Astrocyte (in vitro differentiated cells and primary cell): ENCODE results near the gene ANO2. TPM values are rescaled to one million over a fixed set of nuclear protein-coding genes. Genes with fewer than 3 reads are reported as not detected.

Source experiments
- DNase-seq: peaks from one replicate; pipeline ENCODE4 v3.0.0-alpha.2; 2010; ENCODE audit warnings: low read depth
- FAIRE-seq: peaks from 2 replicates; lab custom pipeline; 2011; peaks lifted over from hg19 to GRCh38; lab: Jason Lieb, UNC
- H2AFZ ChIP-seq: 2 replicates; pipeline ENCODE4 v1.6.0; 2012; ENCODE audit warnings: low read depth, low read length, inconsistent platforms
- H3K27ac ChIP-seq: 2 replicates; pipeline ENCODE4 v1.5.1; 2011; ENCODE audit warnings: low read depth, low read length, inconsistent platforms
- H3K27me3 ChIP-seq: 2 replicates; pipeline ENCODE4 v1.6.0; 2011; ENCODE audit warnings: low read length, inconsistent platforms; ENCODE audit not compliant: insufficient read depth
- H3K36me3 ChIP-seq: 2 replicates; pipeline ENCODE4 v1.5.1; 2011; ENCODE audit warnings: low read length, inconsistent platforms; ENCODE audit not compliant: insufficient read depth
- H3K4me1 ChIP-seq: 2 replicates; pipeline ENCODE4 v1.5.1; 2011; ENCODE audit warnings: low read length, inconsistent platforms; ENCODE audit not compliant: insufficient read depth
- H3K4me2 ChIP-seq: 2 replicates; pipeline ENCODE4 v1.6.0; 2012; ENCODE audit warnings: low read length, inconsistent platforms
- H3K4me3 ChIP-seq: 2 replicates; pipeline ENCODE4 v1.5.1; 2011; ENCODE audit warnings: low read depth, mild to moderate bottlenecking, low read length, inconsistent platforms; ENCODE audit not compliant: insufficient read depth
- H3K79me2 ChIP-seq: 2 replicates; pipeline ENCODE4 v1.6.0; 2012; ENCODE audit warnings: mild to moderate bottlenecking, low read length, inconsistent platforms; ENCODE audit not compliant: insufficient read depth
- H3K9ac ChIP-seq: 2 replicates; pipeline ENCODE4 v1.6.0; 2012; ENCODE audit warnings: mild to moderate bottlenecking, low read length, inconsistent platforms
- H3K9me3 ChIP-seq: 2 replicates; pipeline ENCODE4 v1.5.1; 2012; ENCODE audit warnings: low read depth, mild to moderate bottlenecking, low read length, inconsistent platforms; ENCODE audit not compliant: insufficient read depth
- H4K20me1 ChIP-seq: 2 replicates; pipeline ENCODE4 v1.6.0; 2012; ENCODE audit warnings: low read length, inconsistent platforms; ENCODE audit not compliant: insufficient read depth
- H3K27ac Mint-ChIP-seq: one replicate; pipeline ENCODE4 v1.8.0; 2021; ENCODE audit warnings: mild to moderate bottlenecking, mixed read lengths; ENCODE audit not compliant: unreplicated experiment
- H3K27me3 Mint-ChIP-seq: one replicate; pipeline ENCODE4 v1.8.0; 2021; ENCODE audit warnings: low read depth, mixed read lengths; ENCODE audit not compliant: unreplicated experiment
- H3K36me3 Mint-ChIP-seq: one replicate; pipeline ENCODE4 v1.8.0; 2021; ENCODE audit warnings: low read depth, mixed read lengths; ENCODE audit not compliant: unreplicated experiment
- H3K4me1 Mint-ChIP-seq: one replicate; pipeline ENCODE4 v1.8.0; 2021; ENCODE audit warnings: low read depth, mixed read lengths; ENCODE audit not compliant: unreplicated experiment
- H3K4me3 Mint-ChIP-seq: one replicate; pipeline ENCODE4 v1.8.0; 2021; ENCODE audit warnings: mild to moderate bottlenecking, moderate library complexity, mixed read lengths; ENCODE audit not compliant: unreplicated experiment
- H3K9me3 Mint-ChIP-seq: one replicate; pipeline ENCODE4 v1.8.0; 2021; ENCODE audit warnings: mild to moderate bottlenecking, mixed read lengths; ENCODE audit not compliant: unreplicated experiment
- CTCF ChIP-seq: IDR thresholded peaks from 2 replicates; pipeline ENCODE4 v1.5.1; 2011; ENCODE audit warnings: low read depth, mild to moderate bottlenecking, inconsistent platforms, low read length, moderate library complexity; ENCODE audit not compliant: insufficient read depth
- EZH2 ChIP-seq: IDR thresholded peaks from 2 replicates; pipeline ENCODE4 v1.6.1; 2012; ENCODE audit warnings: mild to moderate bottlenecking, low read length, inconsistent platforms; ENCODE audit not compliant: insufficient read depth
- total RNA-seq: library from RNA; stranded (reverse); gene quantifications from 2 replicates; pipeline ENCODE4 v1.2.1, GENCODE V29; 2021

Gene ANO2
- total RNA-seq, 1 donor from 2014 or later, result 0.93 TPM

- H3K4me1 Mint-ChIP-seq, result no peaks in the 10 kb centered on the region
- Histone ChIP-seq H3K4me1 (no peaks in the 10 kb centered on the region), H3K27me3 (no peaks in the 10 kb centered on the region), H3K4me3 (no peak overlapping the region), H2AFZ (no peak overlapping the region), H3K27ac (no peak overlapping the region), H3K79me2 (no peaks in the 10 kb centered on the region), H3K9me3 (no peaks in the 10 kb centered on the region), H3K9ac (no peak overlapping the region), H3K36me3 (no peaks in the 10 kb centered on the region), H4K20me1 (no peaks in the 10 kb centered on the region), H3K4me2 (no peak overlapping the region)
- H3K36me3 Mint-ChIP-seq, result no peaks in the 10 kb centered on the region
- FAIRE-seq (no peak), DNase-seq (no peak)
- TF ChIP-seq EZH2 (no peak), CTCF (no peak)
- no peak overlapping the region for H3K4me3 Mint-ChIP-seq
- H3K27me3 Mint-ChIP-seq, result peaks cover 14% of the 10 kb centered on the region
- H3K27ac Mint-ChIP-seq, result no peak overlapping the region
- H3K9me3 Mint-ChIP-seq, result no peaks in the 10 kb centered on the region
Observed at GRCh38 chr12:5881666-5882065, 63.4 kb downstream of the ANO2 start.

GRCh38 chr12:5881101-5881606 is 63.9 kb downstream of the ANO2 start:
- Histone ChIP-seq H3K79me2 (no peaks in the 10 kb centered on the region), H3K36me3 (no peaks in the 10 kb centered on the region), H3K4me1 (no peaks in the 10 kb centered on the region), H3K9me3 (no peaks in the 10 kb centered on the region), H3K4me3 (no peak overlapping the region), H4K20me1 (no peaks in the 10 kb centered on the region), H3K27ac (no peak overlapping the region), H3K9ac (no peak overlapping the region), H2AFZ (no peak overlapping the region), H3K27me3 (no peaks in the 10 kb centered on the region), H3K4me2 (no peak overlapping the region)
- TF ChIP-seq CTCF (no peak), EZH2 (no peak)
- H3K36me3 Mint-ChIP-seq, result no peaks in the 10 kb centered on the region
- H3K4me3 Mint-ChIP-seq, result no peak overlapping the region
- H3K4me1 Mint-ChIP-seq, result no peaks in the 10 kb centered on the region
- no peak overlapping the region for H3K27ac Mint-ChIP-seq
- no peaks in the 10 kb centered on the region for H3K9me3 Mint-ChIP-seq
- FAIRE-seq, result no peak
- peaks cover 14% of the 10 kb centered on the region for H3K27me3 Mint-ChIP-seq
- no peak for DNase-seq

- no peaks in the 10 kb centered on the region for H3K9me3 Mint-ChIP-seq
- H3K79me2 ChIP-seq, result no peaks in the 10 kb centered on the region
- H3K36me3 Mint-ChIP-seq, result no peaks in the 10 kb centered on the region
Observed at GRCh38 chr12:5875851-5876250, 69.2 kb downstream of the ANO2 start.

More at GRCh38 chr12:5875851-5876250, 69.2 kb downstream of the ANO2 start:
- Histone ChIP-seq H4K20me1 (no peaks in the 10 kb centered on the region), H3K36me3 (no peaks in the 10 kb centered on the region), H3K27me3 (peaks cover 3% of the 10 kb centered on the region), H3K4me2 (no peak overlapping the region), H3K9ac (no peak overlapping the region), H3K9me3 (no peaks in the 10 kb centered on the region), H3K4me3 (no peak overlapping the region), H3K27ac (no peak overlapping the region), H2AFZ (no peak overlapping the region), H3K4me1 (no peaks in the 10 kb centered on the region)
- Mint-ChIP-seq H3K27ac (no peak overlapping the region), H3K4me3 (no peak overlapping the region), H3K4me1 (no peaks in the 10 kb centered on the region), H3K27me3 (peaks cover 15% of the 10 kb centered on the region)
- TF ChIP-seq EZH2 (no peak), CTCF (no peak)
- DNase-seq, result no peak
- FAIRE-seq, result no peak
